ENCODE measurements around the gene CCDC88C. TPM values are rescaled to one million over a fixed set of nuclear protein-coding genes. Genes with fewer than 3 reads are reported as not detected.
"Not testable (repeated sequence)": the region's sequence is repeated elsewhere in the genome, so short reads cannot be mapped to it uniquely, and the experiment has no call there.

The CCDC88C gene
- total RNA-seq, 1 donor from 2014 or later, result 2.8 TPM

GRCh38 chr14:91438845-91439244, 21.2 kb upstream of the CCDC88C start:
- H3K4me1 ChIP-seq, result no peaks in the 10 kb centered on the region
- H3K36me3 ChIP-seq, result no peaks in the 10 kb centered on the region
- intact Hi-C loops (cut with micrococcal nuclease), result no loop called here
- DNase-seq, result no peak
- H3K27me3 ChIP-seq (ENCODE audit: low read depth), result peaks cover 39% of the 10 kb centered on the region
- TF ChIP-seq CTCF (IDR thresholded peaks at IDR 0.05; ENCODE audit: borderline replicate concordance), result no peak
- H3K9me3 ChIP-seq (replicated peaks), result no peaks in the 10 kb centered on the region
- no peak overlapping the region for H3K27ac ChIP-seq (replicated peaks)
- H3K4me3 ChIP-seq, result no peak overlapping the region

DNA sequence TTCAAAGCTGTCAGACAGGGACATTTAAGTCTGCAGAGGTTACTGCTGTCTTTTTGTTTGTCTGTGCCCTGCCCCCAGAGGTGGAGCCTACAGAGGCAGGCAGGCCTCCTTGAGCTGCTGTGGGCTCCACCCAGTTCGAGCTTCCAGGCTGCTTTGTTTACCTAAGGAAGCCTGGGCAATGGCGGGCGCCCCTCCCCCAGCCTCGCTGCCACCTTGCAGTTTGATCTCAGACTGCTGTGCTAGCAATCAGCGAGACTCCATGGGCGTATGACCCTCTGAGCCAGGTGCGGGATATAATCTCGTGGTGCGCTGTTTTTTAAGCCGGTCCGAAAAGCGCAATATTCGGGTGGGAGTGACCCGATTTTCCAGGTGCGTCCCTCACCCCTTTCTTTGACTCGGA, 18.6 kb upstream of the CCDC88C start:
- H3K27ac ChIP-seq (replicated peaks); H3K4me3 ChIP-seq; H3K9me3 ChIP-seq (replicated peaks); DNase-seq; H3K36me3 ChIP-seq; intact Hi-C loops (cut with micrococcal nuclease); H3K4me1 ChIP-seq: not testable (repeated sequence)
- peaks cover 19% of the 10 kb centered on the region for H3K27me3 ChIP-seq (ENCODE audit: low read depth)

- H3K27ac ChIP-seq (replicated peaks), result no peak overlapping the region
- H3K27me3 ChIP-seq (ENCODE audit: low read depth), result no peaks in the 10 kb centered on the region
- H3K4me3 ChIP-seq, result no peak overlapping the region
- no peaks in the 10 kb centered on the region for H3K9me3 ChIP-seq (replicated peaks)
- intact Hi-C loops (cut with micrococcal nuclease), result no loop called here
- no peak for DNase-seq
- H3K36me3 ChIP-seq, result no peaks in the 10 kb centered on the region
- H3K4me1 ChIP-seq, result no peaks in the 10 kb centered on the region
- no peak for TF ChIP-seq CTCF (IDR thresholded peaks at IDR 0.05; ENCODE audit: borderline replicate concordance)
These were observed 11.8 kb upstream of the CCDC88C start for GRCh38 chr14:91429385-91429784.

GRCh38 chr14:91428931-91429330, 11.3 kb upstream of the CCDC88C start:
- H3K27me3 ChIP-seq (ENCODE audit: low read depth); H3K4me3 ChIP-seq; H3K9me3 ChIP-seq (replicated peaks); DNase-seq; H3K4me1 ChIP-seq; H3K36me3 ChIP-seq; intact Hi-C loops (cut with micrococcal nuclease); H3K27ac ChIP-seq (replicated peaks): not testable (repeated sequence)

GRCh38 chr14:91425531-91425944, 7.9 kb upstream of the CCDC88C start:
- intact Hi-C loops (cut with micrococcal nuclease); H3K27ac ChIP-seq (replicated peaks); DNase-seq: not testable (repeated sequence)

DNA sequence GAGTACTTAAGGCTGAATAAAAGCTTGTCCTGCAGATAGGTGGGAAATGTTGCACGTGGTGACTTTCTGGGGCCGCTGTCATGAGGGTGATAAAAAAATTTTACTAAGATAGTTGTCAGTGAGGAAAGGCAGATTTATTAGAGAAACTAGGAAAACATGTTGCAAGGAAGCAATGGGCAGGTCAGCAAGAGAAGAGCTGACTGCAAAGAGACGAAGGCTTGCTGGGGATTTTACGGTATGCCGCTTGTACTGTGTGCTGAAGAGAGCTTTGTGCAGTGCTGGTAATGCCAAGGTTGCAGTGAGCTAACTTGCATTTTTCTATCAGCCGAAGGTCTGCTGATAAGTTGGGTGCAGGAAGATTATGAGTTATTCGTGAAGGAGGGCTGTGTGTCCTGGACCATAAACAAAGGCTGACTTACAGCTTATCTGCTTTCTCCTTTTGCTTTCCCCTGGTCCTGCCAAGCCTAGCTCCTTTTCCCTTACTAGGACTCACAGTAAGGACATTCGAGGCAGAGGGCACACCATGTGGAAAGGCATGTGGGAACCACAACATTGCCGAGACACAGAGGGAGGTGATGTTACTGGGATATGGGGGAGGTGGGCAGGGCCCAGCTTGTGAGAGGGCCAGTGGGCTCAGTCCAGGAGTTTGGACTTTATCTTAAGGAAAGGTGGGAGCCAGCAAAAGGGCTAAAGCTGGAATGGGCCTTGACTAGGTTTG, 7.4 kb upstream of the CCDC88C start:
- DNase-seq, result no peak
- H3K4me3 ChIP-seq, result no peak overlapping the region
- no peaks in the 10 kb centered on the region for H3K9me3 ChIP-seq (replicated peaks)
- H3K36me3 ChIP-seq, result no peaks in the 10 kb centered on the region
- TF ChIP-seq CTCF (IDR thresholded peaks at IDR 0.05; ENCODE audit: borderline replicate concordance), result no peak
- no peak overlapping the region for H3K27ac ChIP-seq (replicated peaks)
- intact Hi-C loops (cut with micrococcal nuclease), result no loop called here
- H3K4me1 ChIP-seq, result no peaks in the 10 kb centered on the region
- no peaks in the 10 kb centered on the region for H3K27me3 ChIP-seq (ENCODE audit: low read depth)

More at GRCh38 chr14:91425531-91425944, 7.9 kb upstream of the CCDC88C start:
- not testable (repeated sequence) for H3K36me3 ChIP-seq; H3K27me3 ChIP-seq (ENCODE audit: low read depth); H3K4me1 ChIP-seq; H3K4me3 ChIP-seq; H3K9me3 ChIP-seq (replicated peaks)

DNA sequence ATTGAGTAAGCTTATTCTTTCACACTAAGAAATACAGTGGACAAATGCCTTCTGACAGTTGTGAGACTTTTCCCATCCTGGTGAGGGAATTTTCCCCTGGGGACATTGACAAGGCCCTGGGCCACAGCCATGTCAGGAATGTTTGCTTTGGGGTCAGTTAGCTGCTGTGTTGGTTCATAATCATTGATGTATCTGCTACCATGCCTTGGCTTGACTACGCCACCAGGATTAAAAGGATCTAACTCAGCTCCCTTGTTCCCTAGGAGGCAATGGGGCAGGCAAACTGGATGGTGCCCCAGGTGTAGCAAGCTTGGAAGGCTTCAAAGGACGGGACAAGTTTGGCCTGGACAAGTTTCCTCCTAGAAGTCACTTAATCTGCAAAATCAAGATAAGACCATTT, 3.1 kb upstream of the CCDC88C start:
- Histone ChIP-seq H3K27me3 (ENCODE audit: low read depth) (peaks cover 29% of the 10 kb centered on the region), H3K9me3 (replicated peaks) (no peaks in the 10 kb centered on the region), H3K36me3 (no peaks in the 10 kb centered on the region), H3K27ac (replicated peaks) (no peak overlapping the region), H3K4me3 (no peak overlapping the region), H3K4me1 (peaks cover 28% of the 10 kb centered on the region)
- intact Hi-C loops (cut with micrococcal nuclease), result no loop called here
- no peak for TF ChIP-seq CTCF (IDR thresholded peaks at IDR 0.05; ENCODE audit: borderline replicate concordance)
- no peak for DNase-seq

All from left ventricle myocardium inferior (tissue), 1 donor.